Measurements from ENCODE around the gene DPP8.
"Not testable (repeated sequence)": the region's sequence is repeated elsewhere in the genome, so short reads cannot be mapped to it uniquely, and the experiment has no call there.

DPP8 gene

GRCh38 chr15:65476903-65477302 lies 40.6 kb downstream of the DPP8 start:
- no peak for DNase-seq (ENCODE audit: low spot score in 2 of 2)
- Mint-ChIP-seq H3K27ac (no peak overlapping the region), H3K4me3 (no peak overlapping the region), H3K9me3 (no peaks in the 10 kb centered on the region), H3K36me3 (peaks cover 96% of the 10 kb centered on the region), H3K4me1 (no peaks in the 10 kb centered on the region)
- ATAC-seq = no peak

GRCh38 chr15:65470866-65471265 lies 46.6 kb downstream of the DPP8 start:
- ATAC-seq (no peak), DNase-seq (ENCODE audit: low spot score in 2 of 2) (no peak)
- H3K4me1 Mint-ChIP-seq = no peaks in the 10 kb centered on the region
- H3K36me3 Mint-ChIP-seq = peaks cover 100% of the 10 kb centered on the region
- H3K9me3 Mint-ChIP-seq = no peaks in the 10 kb centered on the region
- H3K27ac Mint-ChIP-seq = no peak overlapping the region
- H3K4me3 Mint-ChIP-seq = no peak overlapping the region

- no peak for DNase-seq (ENCODE audit: low spot score in 2 of 2)
- H3K9me3 Mint-ChIP-seq = no peaks in the 10 kb centered on the region
- no peak for ATAC-seq
- peaks cover 100% of the 10 kb centered on the region for H3K36me3 Mint-ChIP-seq
- H3K4me1 Mint-ChIP-seq = no peaks in the 10 kb centered on the region
- H3K4me3 Mint-ChIP-seq = no peak overlapping the region
- peak overlapping the region; percentile 29 for H3K27ac Mint-ChIP-seq
These were observed 49.1 kb downstream of the DPP8 start for GRCh38 chr15:65468229-65468909.

- Mint-ChIP-seq H3K27ac (no peak overlapping the region), H3K9me3 (no peaks in the 10 kb centered on the region), H3K4me3 (no peak overlapping the region), H3K36me3 (peaks cover 100% of the 10 kb centered on the region), H3K4me1 (no peaks in the 10 kb centered on the region)
- DNase-seq (ENCODE audit: low spot score in 2 of 2) = no peak
- no peak for ATAC-seq
These were observed 50.6 kb downstream of the DPP8 start for GRCh38 chr15:65466901-65467300.

- peaks cover 100% of the 10 kb centered on the region for H3K36me3 Mint-ChIP-seq
- not testable (repeated sequence) for H3K27ac Mint-ChIP-seq; H3K4me1 Mint-ChIP-seq; H3K4me3 Mint-ChIP-seq; ATAC-seq; DNase-seq (ENCODE audit: low spot score in 2 of 2); H3K9me3 Mint-ChIP-seq
These were observed 54.4 kb downstream of the DPP8 start for GRCh38 chr15:65463096-65463495.

GRCh38 chr15:65460741-65461347 lies 56.6 kb downstream of the DPP8 start:
- H3K4me1 Mint-ChIP-seq = peaks cover 7% of the 10 kb centered on the region
- H3K9me3 Mint-ChIP-seq = no peaks in the 10 kb centered on the region
- no peak for DNase-seq (ENCODE audit: low spot score in 2 of 2)
- peaks cover 100% of the 10 kb centered on the region for H3K36me3 Mint-ChIP-seq
- H3K27ac Mint-ChIP-seq = peak overlapping the region; percentile 46
- H3K4me3 Mint-ChIP-seq = no peak overlapping the region
- peak; percentile 92 for ATAC-seq

GRCh38 chr15:65455256-65455655 lies 62.2 kb downstream of the DPP8 start:
- not testable (repeated sequence) for ATAC-seq
- peaks cover 100% of the 10 kb centered on the region for H3K36me3 Mint-ChIP-seq

GRCh38 chr15:65451989-65452388 lies 65.5 kb downstream of the DPP8 start:
- Mint-ChIP-seq H3K27ac (no peak overlapping the region), H3K36me3 (peaks cover 99% of the 10 kb centered on the region), H3K4me1 (no peaks in the 10 kb centered on the region), H3K9me3 (no peaks in the 10 kb centered on the region), H3K4me3 (no peak overlapping the region)
- ATAC-seq (no peak), DNase-seq (ENCODE audit: low spot score in 2 of 2) (no peak)

More at GRCh38 chr15:65455256-65455655, 62.2 kb downstream of the DPP8 start:
- peak overlapping the region; percentile 66 for H3K27ac Mint-ChIP-seq
- H3K4me3 Mint-ChIP-seq; H3K4me1 Mint-ChIP-seq; H3K9me3 Mint-ChIP-seq; DNase-seq (ENCODE audit: low spot score in 2 of 2): not testable (repeated sequence)

- H3K4me1 Mint-ChIP-seq = no peaks in the 10 kb centered on the region
- no peaks in the 10 kb centered on the region for H3K9me3 Mint-ChIP-seq
- DNase-seq (ENCODE audit: low spot score in 2 of 2) = no peak
- H3K36me3 Mint-ChIP-seq = peaks cover 99% of the 10 kb centered on the region
- H3K4me3 Mint-ChIP-seq = no peak overlapping the region
- no peak overlapping the region for H3K27ac Mint-ChIP-seq
- no peak for ATAC-seq
These were observed 66.9 kb downstream of the DPP8 start for GRCh38 chr15:65450556-65450955.

- no peak overlapping the region for H3K27ac Mint-ChIP-seq
- ATAC-seq = no peak
- H3K36me3 Mint-ChIP-seq = peaks cover 84% of the 10 kb centered on the region
- H3K9me3 Mint-ChIP-seq = no peaks in the 10 kb centered on the region
- no peaks in the 10 kb centered on the region for H3K4me1 Mint-ChIP-seq
- no peak overlapping the region for H3K4me3 Mint-ChIP-seq
- DNase-seq (ENCODE audit: low spot score in 2 of 2) = no peak
These were observed 70.3 kb downstream of the DPP8 start for GRCh38 chr15:65447145-65447544.

- Mint-ChIP-seq H3K9me3 (no peaks in the 10 kb centered on the region), H3K4me1 (no peaks in the 10 kb centered on the region), H3K4me3 (no peak overlapping the region), H3K27ac (no peak overlapping the region), H3K36me3 (no peaks in the 10 kb centered on the region)
- ATAC-seq = no peak
- DNase-seq (ENCODE audit: low spot score in 2 of 2) = no peak
These were observed 83.3 kb downstream of the DPP8 start for GRCh38 chr15:65434201-65434600.

- no peaks in the 10 kb centered on the region for H3K4me1 Mint-ChIP-seq
- H3K4me3 Mint-ChIP-seq = no peak overlapping the region
- H3K36me3 Mint-ChIP-seq = no peaks in the 10 kb centered on the region
- H3K9me3 Mint-ChIP-seq = no peaks in the 10 kb centered on the region
- no peak for ATAC-seq
- no peak overlapping the region for H3K27ac Mint-ChIP-seq
- DNase-seq (ENCODE audit: low spot score in 2 of 2) = no peak
These were observed 85.8 kb downstream of the DPP8 start for GRCh38 chr15:65431731-65432130.

GRCh38 chr15:65426216-65426853 lies 91.2 kb downstream of the DPP8 start:
- Mint-ChIP-seq H3K36me3 (no peaks in the 10 kb centered on the region), H3K27ac (no peak overlapping the region), H3K4me1 (peaks cover 21% of the 10 kb centered on the region), H3K4me3 (no peak overlapping the region), H3K9me3 (no peaks in the 10 kb centered on the region)
- DNase-seq (ENCODE audit: low spot score in 2 of 2) (no peak), ATAC-seq (no peak)

GRCh38 chr15:65424683-65425082 lies 92.8 kb downstream of the DPP8 start:
- Mint-ChIP-seq H3K4me3 (no peak overlapping the region), H3K4me1 (peaks cover 21% of the 10 kb centered on the region), H3K9me3 (no peaks in the 10 kb centered on the region)

GRCh38 chr15:65423976-65424679 lies 93.4 kb downstream of the DPP8 start:
- DNase-seq (ENCODE audit: low spot score in 2 of 2) = no peak
- Mint-ChIP-seq H3K9me3 (no peaks in the 10 kb centered on the region), H3K4me1 (peaks cover 21% of the 10 kb centered on the region), H3K4me3 (peak overlapping the region; percentile 82), H3K36me3 (no peaks in the 10 kb centered on the region), H3K27ac (no peak overlapping the region)
- ATAC-seq = no peak

More at GRCh38 chr15:65424683-65425082, 92.8 kb downstream of the DPP8 start:
- ATAC-seq (no peak), DNase-seq (ENCODE audit: low spot score in 2 of 2) (no peak)
- no peaks in the 10 kb centered on the region for H3K36me3 Mint-ChIP-seq
- H3K27ac Mint-ChIP-seq = no peak overlapping the region

All from stimulated activated effector memory CD8-positive, alpha-beta T cell treated with anti-CD3 and anti-CD28 coated beads, Interleukin-12 subunit alpha, Interleukin-12 subunit beta, amount 100 ng/mL, for 72 hours (primary cell).